GM19438 (cell line): Measurements from ENCODE around the gene SLC35F4.
"Not testable (repeated sequence)": the region's sequence is repeated elsewhere in the genome, so short reads cannot be mapped to it uniquely, and the experiment has no call there.

Source experiments
- ATAC-seq: cut with Tn5 transposase; IDR thresholded peaks from one replicate; pipeline ENCODE4 v1.9.1; 2021; ENCODE audit warnings: low read depth; ENCODE audit not compliant: unreplicated experiment

SLC35F4 gene

GRCh38 chr14:57735276-57735675, 130.6 kb downstream of the SLC35F4 start:
- no peak for ATAC-seq

- ATAC-seq: no peak
These were observed 133.2 kb downstream of the SLC35F4 start for GRCh38 chr14:57732463-57733285.

- ATAC-seq: no peak
These were observed 136.4 kb downstream of the SLC35F4 start for GRCh38 chr14:57729208-57730187.

- no peak for ATAC-seq
These were observed 140.4 kb downstream of the SLC35F4 start for GRCh38 chr14:57725399-57726077.

- ATAC-seq: not testable (repeated sequence)
These were observed 143.8 kb downstream of the SLC35F4 start for GRCh38 chr14:57722141-57722540.

- no peak for ATAC-seq
These were observed 151.4 kb downstream of the SLC35F4 start for GRCh38 chr14:57714487-57714931.

GRCh38 chr14:57712698-57713097, 153.2 kb downstream of the SLC35F4 start:
- no peak for ATAC-seq

- no peak for ATAC-seq
These were observed 153.8 kb downstream of the SLC35F4 start for GRCh38 chr14:57712102-57712501.

- ATAC-seq: no peak
These were observed 156.0 kb downstream of the SLC35F4 start for GRCh38 chr14:57709909-57710308.

- ATAC-seq: not testable (repeated sequence)
These were observed 156.8 kb downstream of the SLC35F4 start for GRCh38 chr14:57709086-57709485.

- ATAC-seq: no peak
These were observed 158.7 kb downstream of the SLC35F4 start for GRCh38 chr14:57707219-57707618.

GRCh38 chr14:57704763-57705162, 161.1 kb downstream of the SLC35F4 start:
- no peak for ATAC-seq

GRCh38 chr14:57699947-57700346, 165.9 kb downstream of the SLC35F4 start:
- no peak for ATAC-seq

- ATAC-seq: no peak
These were observed 173.2 kb downstream of the SLC35F4 start for GRCh38 chr14:57692671-57693070.

- ATAC-seq: no peak
These were observed 178.5 kb downstream of the SLC35F4 start for GRCh38 chr14:57687416-57687815.

GRCh38 chr14:57686304-57686703, 179.6 kb downstream of the SLC35F4 start:
- ATAC-seq: no peak

- no peak for ATAC-seq
These were observed 194.9 kb downstream of the SLC35F4 start for GRCh38 chr14:57671021-57671420.

GRCh38 chr14:57660208-57660607, 205.7 kb downstream of the SLC35F4 start:
- ATAC-seq: no peak

GRCh38 chr14:57659052-57659451, 206.8 kb downstream of the SLC35F4 start:
- no peak for ATAC-seq

- no peak for ATAC-seq
These were observed 208.4 kb downstream of the SLC35F4 start for GRCh38 chr14:57657487-57657886.

- ATAC-seq: no peak
These were observed 209.0 kb downstream of the SLC35F4 start for GRCh38 chr14:57656853-57657252.
